B cell (primary cell): ENCODE results near the gene PARK7. TPM values are rescaled to one million over a fixed set of nuclear protein-coding genes. Genes with fewer than 3 reads are reported as not detected.
"Not testable (repeated sequence)": the region's sequence is repeated elsewhere in the genome, so short reads cannot be mapped to it uniquely, and the experiment has no call there.

Experiments used
- ATAC-seq: fragments of 200-7000 bp; cut with Tn5 transposase; one replicate; pipeline ENCODE4 v1.10.0; 2021; ENCODE audit warnings: low read depth, mild to moderate bottlenecking, moderate number of reproducible peaks, moderate library complexity
- CTCF ChIA-PET: fragments of 350-600 bp; sonication (Branson Sonifier 250); formaldehyde crosslinking; loops from one replicate; lab custom pipeline; 2021; ENCODE audit warnings: antibody characterized with exemption, inconsistent platforms; lab: Charles Lee
- POLR2A ChIA-PET: fragments of 350-600 bp; sonication (Branson Sonifier 250); formaldehyde crosslinking; loops from one replicate; lab custom pipeline; 2021; ENCODE audit warnings: antibody characterized with exemption; lab: Charles Lee
- DNase-seq: peaks from one replicate; pipeline ENCODE4 v3.0.0; 2013
- H2AFZ ChIP-seq: 2 replicates; pipeline ENCODE4 v1.6.1; 2012; ENCODE audit warnings: mild to moderate bottlenecking, low read depth, low read length; ENCODE audit not compliant: insufficient read depth, poor library complexity, severe bottlenecking
- H3K27ac ChIP-seq, 2 donors: 1 replicate in 1 of 2; 2 replicates in 1 of 2; pipeline ENCODE4 v1.5.1; 2012 to 2013; ENCODE audit warnings: low read length in 2 of 2, mild to moderate bottlenecking in 2 of 2, moderate library complexity in 1 of 2
- H3K27me3 ChIP-seq, 4 experiments: fragments of 200-600 bp in 1 of 4; sonication (generic) in 1 of 4; replicated peaks in 1 of 4; 1 replicate in 2 of 4; 2 replicates in 2 of 4; pipeline versions ENCODE4 v1.6.1 to v1.7.0; 2013 to 2016; ENCODE audit warnings: low read length in 3 of 4, mild to moderate bottlenecking in 2 of 4, mixed read lengths in 1 of 4, moderate library complexity in 1 of 4; ENCODE audit not compliant: insufficient read depth in 4 of 4, control insufficient read depth in 3 of 4; ENCODE audit errors: control extremely low read depth in 1 of 4
- H3K36me3 ChIP-seq, 2 experiments: replicated peaks in 1 of 2; 1 replicate in 1 of 2; 2 replicates in 1 of 2; pipeline versions ENCODE4 v1.6.1 to v1.7.1; 2013; ENCODE audit warnings: low read length in 1 of 2; ENCODE audit not compliant: insufficient read depth in 2 of 2, control insufficient read depth in 1 of 2; ENCODE audit errors: control extremely low read depth in 1 of 2, extremely low read depth in 1 of 2
- H3K4me1 ChIP-seq, 2 donors: fragments of 200-600 bp in 1 of 2; sonication (generic) in 1 of 2; 1 replicate in 1 of 2; 2 replicates in 1 of 2; pipeline versions ENCODE4 v1.5.1 to v1.6.1; 2013 to 2017; ENCODE audit warnings: low read length in 2 of 2; ENCODE audit not compliant: control insufficient read depth in 2 of 2, insufficient read depth in 2 of 2
- H3K4me2 ChIP-seq: replicated peaks from 2 replicates; pipeline ENCODE3; 2012; ENCODE audit warnings: mild to moderate bottlenecking, low read depth, low read length; ENCODE audit not compliant: poor library complexity, severe bottlenecking
- H3K4me3 ChIP-seq, 5 experiments: fragments of 200-600 bp in 1 of 5; sonication (generic) in 1 of 5; 1 replicate in 3 of 5; 2 replicates in 2 of 5; pipeline versions ENCODE4 v1.5.1 to v1.7.0; 2011 to 2016; ENCODE audit warnings: low read length in 4 of 5, mild to moderate bottlenecking in 4 of 5, low read depth in 2 of 5, control low read depth in 1 of 5, moderate library complexity in 1 of 5; ENCODE audit not compliant: insufficient read depth in 1 of 5; ENCODE audit errors: control extremely low read depth in 1 of 5, extremely low read depth in 1 of 5
- H3K79me2 ChIP-seq: fragments of 200-600 bp; sonication (generic); one replicate; pipeline ENCODE4 v1.6.0; 2016; ENCODE audit warnings: low read length; ENCODE audit not compliant: control insufficient read depth, insufficient read depth
- H3K9ac ChIP-seq: fragments of 200-600 bp; sonication (generic); 2 replicates; pipeline ENCODE4 v1.6.1; 2017; ENCODE audit warnings: mild to moderate bottlenecking, low read length, moderate library complexity
- H3K9me3 ChIP-seq, 3 donors: one replicate each; pipeline versions ENCODE4 v1.6.1 to v1.7.1; 2013; ENCODE audit warnings: low read length in 2 of 3; ENCODE audit not compliant: control insufficient read depth in 2 of 3, insufficient read depth in 1 of 3; ENCODE audit errors: control extremely low read depth in 1 of 3
- H4K20me1 ChIP-seq: 2 replicates; pipeline ENCODE4 v1.6.0; 2012; ENCODE audit warnings: mild to moderate bottlenecking, low read length; ENCODE audit not compliant: insufficient read depth, control insufficient read depth, poor library complexity, severe bottlenecking
- H3K27ac Mint-ChIP-seq: one replicate; pipeline ENCODE4 v1.8.0; 2021; ENCODE audit warnings: mixed read lengths
- H3K27me3 Mint-ChIP-seq: one replicate; pipeline ENCODE4 v1.8.0; 2021; ENCODE audit warnings: mixed read lengths
- H3K4me1 Mint-ChIP-seq: one replicate; pipeline ENCODE4 v1.8.0; 2021; ENCODE audit warnings: mixed read lengths
- H3K4me3 Mint-ChIP-seq: one replicate; pipeline ENCODE4 v1.8.0; 2021; ENCODE audit warnings: mixed read lengths
- H3K9me3 Mint-ChIP-seq: one replicate; pipeline ENCODE4 v1.8.0; 2022; ENCODE audit warnings: mixed read lengths; ENCODE audit not compliant: insufficient read depth
- EZH2 ChIP-seq: IDR thresholded peaks from 2 replicates; pipeline ENCODE4 v1.6.1; 2012; ENCODE audit warnings: borderline replicate concordance, low read depth, mild to moderate bottlenecking, moderate library complexity, low read length; ENCODE audit not compliant: insufficient read depth, poor library complexity, severe bottlenecking
- WGBS: methylation state at CpG from one replicate; pipeline ENCODE4 v1.1.5; 2013; ENCODE audit warnings: missing lambda C conversion rate; ENCODE audit not compliant: insufficient coverage; 5-methylcytosine and 5-hydroxymethylcytosine counted together
- intact Hi-C: fragments of 100-400 bp; cut with micrococcal nuclease; formaldehyde crosslinking; loops from one replicate; pipeline ENCODE4 v1.10.0; 2022
- polyA plus RNA-seq: library from polyadenylated mRNA; depleted of rRNA; stranded (reverse); fragments of >200 nt; gene quantifications from 2 replicates; pipeline ENCODE4 v1.2.3, GENCODE V29; 2012
- total RNA-seq, 2 donors: library from RNA; stranded (reverse); fragments of 120-200 nt in 1 of 2; gene quantifications; 1 replicate in 1 of 2; 2 replicates in 1 of 2; pipeline versions ENCODE4 v1.2.3 to v1.2.4, GENCODE V29; 2013 to 2022
- TF ChIP-seq, protein P1 (sequence below): fragments of 200-600 bp; IDR thresholded peaks from one replicate; pipeline ENCODE4 v1.8.0; 2022; ENCODE audit warnings: antibody characterized with exemption, mild to moderate bottlenecking

The PARK7 gene
- total and polyA plus RNA-seq, 2 donors (not counting 1 experiment from before 2014, with no cell fraction given): 63.9 to 118 TPM

- H2AFZ ChIP-seq: peak overlapping the region; percentile 32
- WGBS: 29% methylated on average over 1 of the region's 2 CpGs
- Mint-ChIP-seq H3K4me1 (peaks cover 26% of the 10 kb centered on the region), H3K9me3 (no peaks in the 10 kb centered on the region), H3K4me3 (peak overlapping the region; percentile 78), H3K27me3 (peaks cover 33% of the 10 kb centered on the region), H3K27ac (peak overlapping the region; percentile 12)
- ATAC-seq (no peak), DNase-seq (no peak)
- H3K4me3 ChIP-seq: no peak overlapping the region
- POLR2A ChIA-PET: no interaction called here
- no peak overlapping the region for H3K9ac ChIP-seq
- no peaks in the 10 kb centered on the region for H3K79me2 ChIP-seq
- H3K27me3 ChIP-seq: peaks cover 0 to 20% (median 16%) of the 10 kb centered on the region in 4 experiments
- TF ChIP-seq, protein P1, sequence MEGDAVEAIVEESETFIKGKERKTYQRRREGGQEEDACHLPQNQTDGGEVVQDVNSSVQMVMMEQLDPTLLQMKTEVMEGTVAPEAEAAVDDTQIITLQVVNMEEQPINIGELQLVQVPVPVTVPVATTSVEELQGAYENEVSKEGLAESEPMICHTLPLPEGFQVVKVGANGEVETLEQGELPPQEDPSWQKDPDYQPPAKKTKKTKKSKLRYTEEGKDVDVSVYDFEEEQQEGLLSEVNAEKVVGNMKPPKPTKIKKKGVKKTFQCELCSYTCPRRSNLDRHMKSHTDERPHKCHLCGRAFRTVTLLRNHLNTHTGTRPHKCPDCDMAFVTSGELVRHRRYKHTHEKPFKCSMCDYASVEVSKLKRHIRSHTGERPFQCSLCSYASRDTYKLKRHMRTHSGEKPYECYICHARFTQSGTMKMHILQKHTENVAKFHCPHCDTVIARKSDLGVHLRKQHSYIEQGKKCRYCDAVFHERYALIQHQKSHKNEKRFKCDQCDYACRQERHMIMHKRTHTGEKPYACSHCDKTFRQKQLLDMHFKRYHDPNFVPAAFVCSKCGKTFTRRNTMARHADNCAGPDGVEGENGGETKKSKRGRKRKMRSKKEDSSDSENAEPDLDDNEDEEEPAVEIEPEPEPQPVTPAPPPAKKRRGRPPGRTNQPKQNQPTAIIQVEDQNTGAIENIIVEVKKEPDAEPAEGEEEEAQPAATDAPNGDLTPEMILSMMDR: no peak
- TF ChIP-seq EZH2: no peak
- no peaks in the 10 kb centered on the region for H4K20me1 ChIP-seq
- peaks cover 15 to 24% of the 10 kb centered on the region in 2 donors for H3K4me1 ChIP-seq
- no peak overlapping the region for H3K4me2 ChIP-seq
- intact Hi-C loops: no loop called here
- no peaks in the 10 kb centered on the region for H3K9me3 ChIP-seq
- H3K36me3 ChIP-seq: no peaks in the 10 kb centered on the region
- CTCF ChIA-PET: interaction anchor here (0.8 to 1.5 kb wide), 2 partner anchors 22 to 95 kb away, joined by 3 read pairs; no protein-coding TSS in a partner anchor
- H3K27ac ChIP-seq: no peak overlapping the region
Observed at GRCh38 chr1:7943251-7943650, 18.3 kb upstream of the PARK7 start.

DNA sequence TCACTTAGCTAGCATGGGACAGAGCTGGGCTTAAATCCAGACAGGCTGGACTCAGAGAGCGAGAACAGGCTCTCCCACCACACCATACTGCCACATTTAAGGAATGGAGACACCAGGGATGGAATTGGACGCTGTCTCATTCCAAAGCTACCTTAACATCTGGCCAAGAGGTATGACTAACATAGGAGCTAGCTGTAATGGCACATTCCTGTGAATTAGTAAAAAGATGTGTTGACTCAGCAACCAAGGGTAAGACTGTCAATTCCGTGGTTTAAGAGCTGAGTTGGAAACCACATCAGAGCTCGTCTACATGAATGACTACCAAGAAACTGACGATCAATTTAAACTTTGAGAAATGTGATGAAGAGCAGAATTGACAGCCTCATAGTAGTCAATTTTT lies 12.6 kb upstream of the PARK7 start:
- H3K4me2 ChIP-seq: no peak overlapping the region
- no peak overlapping the region for H3K27ac ChIP-seq
- no peaks in the 10 kb centered on the region for H3K9me3 ChIP-seq
- H3K36me3 ChIP-seq: no peaks in the 10 kb centered on the region
- ChIA-PET POLR2A (no interaction called here), CTCF (interaction anchor here (0.6 to 1.1 kb wide), 3 partner anchors 36 to 1468 kb away, joined by 3 to 4 read pairs (median 3); no protein-coding TSS in a partner anchor)
- H3K4me3 ChIP-seq: no peak overlapping the region
- ATAC-seq: no peak
- no peaks in the 10 kb centered on the region for H3K27me3 Mint-ChIP-seq
- no peaks in the 10 kb centered on the region for H3K27me3 ChIP-seq
- peaks cover 6% of the 10 kb centered on the region for H3K4me1 Mint-ChIP-seq
- H3K4me3 Mint-ChIP-seq: no peak overlapping the region
- no peaks in the 10 kb centered on the region for H4K20me1 ChIP-seq
- no peaks in the 10 kb centered on the region for H3K79me2 ChIP-seq
- intact Hi-C loops: no loop called here
- H3K27ac Mint-ChIP-seq: no peak overlapping the region
- 65% methylated on average over 2 of the region's 5 CpGs for WGBS
- peaks cover 4 to 6% of the 10 kb centered on the region in 2 donors for H3K4me1 ChIP-seq
- TF ChIP-seq, protein P1: no peak
- TF ChIP-seq EZH2: no peak
- DNase-seq: no peak
- no peak overlapping the region for H3K9ac ChIP-seq
- peak overlapping the region; percentile 7 for H2AFZ ChIP-seq
- no peaks in the 10 kb centered on the region for H3K9me3 Mint-ChIP-seq

DNA sequence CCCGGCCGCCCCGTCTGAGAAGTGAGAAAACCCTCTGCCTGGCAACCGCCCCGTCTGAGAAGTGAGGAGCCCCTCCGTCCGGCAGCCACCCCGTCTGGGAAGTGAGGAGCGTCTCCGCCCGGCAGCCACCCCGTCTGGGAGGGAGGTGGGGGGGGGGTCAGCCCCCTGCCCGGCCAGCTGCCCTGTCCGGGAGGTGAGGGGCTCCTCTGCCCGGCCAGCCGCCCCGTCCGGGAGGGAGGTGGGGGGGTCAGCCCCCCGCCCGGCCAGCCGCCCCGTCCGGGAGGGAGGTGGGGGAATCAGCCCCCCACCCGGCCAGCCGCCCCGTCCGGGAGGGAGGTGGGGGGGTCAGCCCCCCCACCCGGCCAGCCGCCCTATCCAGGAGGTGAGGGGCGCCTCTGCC lies 8.7 kb upstream of the PARK7 start:
- not testable (repeated sequence) for H3K9me3 Mint-ChIP-seq
- H3K4me1 ChIP-seq: peaks cover 4 to 10% of the 10 kb centered on the region in 2 donors

More for the DNA sequence above, 8.7 kb upstream of the PARK7 start:
- CTCF ChIA-PET, H4K20me1 ChIP-seq, ATAC-seq, H3K27ac Mint-ChIP-seq, H2AFZ ChIP-seq, POLR2A ChIA-PET, H3K9ac ChIP-seq, H3K27me3 Mint-ChIP-seq, H3K4me3 Mint-ChIP-seq, H3K4me2 ChIP-seq, H3K27me3 ChIP-seq, H3K36me3 ChIP-seq, H3K79me2 ChIP-seq, DNase-seq, intact Hi-C loops, H3K9me3 ChIP-seq, H3K4me3 ChIP-seq, H3K27ac ChIP-seq: not testable (repeated sequence)
- peaks cover 18% of the 10 kb centered on the region for H3K4me1 Mint-ChIP-seq
- WGBS: no CpG with 5 or more reads among the region's 30 CpGs
